NCI-H748 (cell line): Measurements from ENCODE around the gene SEMA4D.

Experiments
- DNase-seq: peaks from one replicate; lab custom pipeline; 2025; ENCODE audit not compliant: unreplicated experiment; lab: John Stamatoyannopoulos, UW

The SEMA4D gene

DNA sequence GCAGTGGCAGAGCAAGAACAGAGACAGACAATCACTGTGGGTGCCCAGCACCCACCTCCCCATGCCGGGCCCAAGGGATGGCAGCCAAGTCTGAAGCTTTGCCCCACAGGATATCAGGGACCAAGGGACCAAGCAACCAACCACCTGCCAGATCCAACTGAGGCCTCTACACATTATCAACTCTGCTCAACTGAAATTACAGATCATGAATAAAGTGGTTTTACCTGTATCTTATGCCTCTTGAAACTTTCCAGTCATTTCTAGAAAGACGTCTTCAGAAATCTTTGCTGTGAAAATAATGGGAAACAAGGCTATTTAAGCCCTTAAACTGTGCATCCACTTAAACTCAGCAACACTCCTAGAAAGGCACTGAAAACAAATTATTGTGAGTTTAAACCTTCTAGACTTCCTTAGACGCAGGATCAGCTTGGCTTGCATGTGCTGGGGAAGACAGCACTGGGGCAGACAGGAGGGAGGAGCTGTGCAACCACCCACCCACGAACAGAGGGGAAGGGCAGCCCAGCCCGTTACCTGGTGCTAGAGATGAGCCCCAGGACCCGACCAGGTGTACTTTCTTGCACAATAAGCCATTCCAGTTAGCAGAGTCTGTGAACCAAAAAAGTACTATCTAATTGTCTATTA lies 80.0 kb downstream of the SEMA4D start:
- no peak for DNase-seq

DNA sequence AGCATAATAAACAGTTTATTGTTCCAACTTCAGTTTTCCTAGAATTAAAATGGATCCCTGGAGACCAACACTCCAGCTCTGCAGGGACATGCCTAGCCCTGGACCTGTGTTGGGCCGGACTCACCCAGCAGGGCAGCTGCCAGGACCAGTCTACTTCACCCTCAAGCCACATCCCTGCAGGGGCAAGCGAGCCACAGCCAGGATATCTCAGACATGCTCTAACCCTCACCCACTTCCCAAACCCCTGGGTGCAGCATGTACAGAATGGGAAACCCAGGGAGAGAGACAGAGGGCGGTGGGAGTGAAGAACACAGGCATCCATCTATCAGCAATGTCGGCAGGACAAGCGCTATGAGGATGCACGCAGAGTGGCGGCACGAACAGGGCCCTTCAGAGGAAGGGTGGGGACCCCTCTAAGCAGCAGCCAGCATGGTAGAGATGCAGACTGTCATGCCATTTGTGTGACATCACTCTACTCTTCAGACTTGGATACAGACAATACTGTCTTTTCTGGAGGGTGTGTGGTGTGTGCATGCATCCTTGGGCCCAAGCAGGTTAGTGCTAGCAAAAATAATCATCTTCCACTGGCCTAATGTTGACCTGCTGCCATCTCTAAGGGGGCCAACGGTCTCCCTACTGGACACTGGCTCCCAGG lies 83.1 kb downstream of the SEMA4D start:
- no peak for DNase-seq

DNA sequence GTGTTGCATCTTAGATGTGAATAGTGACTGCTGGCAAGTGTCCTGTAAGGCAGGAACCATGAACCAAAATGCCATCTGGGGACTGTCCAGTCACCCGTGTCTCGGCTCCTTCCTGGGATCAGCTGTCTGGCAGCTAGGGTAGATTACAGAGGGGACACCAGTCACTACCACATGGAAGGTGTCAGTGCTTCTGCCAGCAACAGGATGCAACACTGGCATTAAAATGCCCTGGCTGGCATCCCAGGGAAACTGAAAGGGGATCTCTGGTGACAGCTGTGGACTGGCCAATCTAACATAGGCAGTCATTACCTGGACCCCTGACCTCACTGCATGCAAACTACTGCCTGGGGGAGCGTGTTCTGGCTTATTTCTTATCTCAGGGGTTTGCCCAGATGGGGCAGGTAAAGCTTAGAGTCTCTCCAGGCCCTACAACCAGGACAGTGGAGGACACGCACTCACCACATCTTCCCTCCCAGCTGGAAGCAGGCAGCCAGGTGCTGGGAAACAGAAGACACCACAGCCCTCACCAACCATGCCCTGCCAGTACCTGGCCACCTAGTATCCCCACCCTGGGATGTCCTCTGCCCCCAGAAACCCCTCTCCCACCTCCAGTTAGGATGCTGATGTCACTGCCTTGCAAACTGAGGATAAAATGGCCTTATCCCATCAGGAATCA lies 83.8 kb downstream of the SEMA4D start:
- no peak for DNase-seq

DNA sequence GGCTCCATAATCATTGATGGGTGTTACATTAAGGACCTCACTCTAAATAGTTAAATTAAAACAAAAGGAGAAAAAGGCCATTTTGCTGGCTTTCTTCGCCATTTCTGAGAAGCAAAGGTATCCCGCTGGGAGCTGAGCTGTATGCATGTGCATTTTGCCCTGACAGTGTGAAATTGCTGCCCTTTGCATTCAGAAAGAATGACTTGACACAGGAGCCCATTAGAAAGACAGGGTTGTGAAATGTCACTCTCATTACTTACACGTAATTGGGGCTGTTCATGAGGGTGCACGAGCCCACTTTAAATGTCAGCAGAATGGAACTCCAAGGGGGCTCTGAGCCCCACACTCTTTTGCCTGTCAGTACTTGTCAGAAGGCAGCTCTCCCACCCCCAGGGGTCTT lies 85.0 kb downstream of the SEMA4D start:
- no peak for DNase-seq

DNA sequence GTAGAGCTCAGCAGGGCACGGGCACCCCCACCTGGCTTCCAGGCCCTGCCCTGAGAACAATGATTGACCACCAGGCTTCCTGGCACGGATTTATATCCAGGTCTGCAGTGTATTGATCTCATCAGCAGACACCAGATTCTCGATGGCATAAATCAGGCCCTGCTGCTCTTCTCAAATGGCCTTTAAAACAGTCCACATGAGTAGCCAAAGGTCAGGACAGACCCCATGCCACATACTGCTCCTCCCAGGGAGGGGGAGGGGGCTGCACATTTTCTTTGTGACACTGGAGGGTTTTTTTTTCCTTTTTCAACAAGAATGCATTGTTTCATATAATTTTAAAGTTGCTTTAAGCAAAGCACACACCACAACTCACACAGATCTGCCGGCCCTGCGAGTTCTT lies 85.4 kb downstream of the SEMA4D start:
- DNase-seq: no peak

DNA sequence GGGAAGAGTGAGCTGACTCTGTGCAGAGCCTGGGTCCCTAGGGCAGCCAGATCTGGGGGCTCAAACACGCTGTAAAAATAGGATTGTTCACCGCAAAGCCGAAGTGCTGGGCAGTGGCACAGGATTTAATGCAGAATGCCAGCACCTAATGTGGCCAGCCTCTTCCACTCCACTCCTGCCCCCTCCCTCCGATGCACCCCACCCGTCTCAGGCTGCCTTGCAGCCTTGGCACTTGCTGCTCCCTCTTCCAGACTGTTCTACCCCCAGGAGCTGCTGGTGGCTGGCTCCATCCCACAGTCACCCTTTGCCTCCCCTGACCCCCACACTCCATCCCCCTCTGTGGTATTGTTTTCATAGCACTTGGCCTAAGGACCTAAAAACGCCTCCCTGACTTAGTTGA lies 86.2 kb downstream of the SEMA4D start:
- no peak for DNase-seq

DNA sequence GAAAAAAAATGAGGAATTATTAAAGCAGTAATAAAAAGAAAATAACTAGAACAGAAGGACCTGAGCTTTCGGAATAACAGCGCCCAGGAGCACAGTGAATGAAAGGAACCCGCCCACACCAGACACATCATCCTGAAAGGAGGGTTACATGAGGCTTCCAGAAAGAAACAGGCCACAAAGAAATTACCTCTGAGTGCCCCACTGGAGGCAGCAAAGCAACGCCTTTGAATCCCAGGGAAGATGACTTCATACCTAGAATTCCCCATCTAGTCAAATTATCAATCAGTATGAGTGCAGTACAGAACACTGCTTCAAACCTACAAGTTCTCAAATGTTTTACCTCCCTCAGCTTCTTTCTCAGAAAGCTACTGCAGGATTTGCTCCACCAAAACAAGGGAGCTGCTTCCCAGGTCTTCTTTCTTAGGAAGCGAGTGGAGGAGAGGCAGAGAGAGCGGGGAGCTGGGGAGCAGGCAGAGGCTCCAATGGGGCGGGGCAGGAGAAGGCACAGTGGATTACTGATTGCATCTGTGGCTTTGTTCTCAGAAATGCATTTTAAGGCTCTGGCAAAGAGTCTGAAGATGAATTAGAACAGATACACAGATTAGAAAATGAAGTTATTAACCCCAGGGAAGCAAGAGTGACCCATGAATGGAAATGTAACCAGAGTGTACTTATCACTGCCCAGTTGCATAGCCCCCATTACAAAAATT lies 87.1 kb downstream of the SEMA4D start:
- no peak for DNase-seq

DNA sequence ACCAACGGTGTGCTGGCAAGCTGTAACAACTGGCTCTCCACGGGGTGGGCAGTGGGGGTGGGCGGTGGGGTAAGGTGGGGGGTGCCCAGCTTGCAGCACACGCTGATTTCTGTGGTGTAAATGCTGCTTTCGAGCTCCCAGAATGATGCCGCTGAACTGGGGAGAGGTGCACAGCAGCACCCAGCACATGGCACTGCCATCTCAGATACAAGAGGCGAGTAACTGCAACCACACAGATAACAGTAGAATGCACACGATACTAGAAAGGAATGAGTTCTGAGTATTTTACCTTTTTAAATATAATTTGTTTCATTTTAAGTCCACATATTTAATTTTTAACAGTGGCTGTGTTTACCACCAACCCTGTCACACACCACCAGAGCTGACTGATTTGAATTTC lies 87.9 kb downstream of the SEMA4D start:
- no peak for DNase-seq

DNA sequence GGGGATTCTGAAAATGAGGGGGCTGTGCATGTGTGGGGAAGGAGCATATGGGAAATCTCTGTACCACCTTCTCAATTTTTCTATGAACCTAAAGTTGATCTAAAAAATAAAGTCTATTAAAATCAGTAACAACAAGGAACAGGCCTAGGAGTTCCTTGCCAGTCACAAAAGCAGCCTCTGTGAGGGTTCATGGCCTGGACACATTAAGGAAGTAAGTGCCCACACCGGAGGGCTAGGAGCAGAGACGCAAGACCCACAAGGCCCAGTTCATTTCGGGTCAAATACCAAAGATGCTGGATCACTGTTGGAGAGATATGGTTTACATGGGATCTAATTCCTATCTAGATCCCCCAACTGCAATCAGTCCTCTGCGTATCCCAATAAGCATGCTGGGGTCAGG lies 88.4 kb downstream of the SEMA4D start:
- no peak for DNase-seq

DNA sequence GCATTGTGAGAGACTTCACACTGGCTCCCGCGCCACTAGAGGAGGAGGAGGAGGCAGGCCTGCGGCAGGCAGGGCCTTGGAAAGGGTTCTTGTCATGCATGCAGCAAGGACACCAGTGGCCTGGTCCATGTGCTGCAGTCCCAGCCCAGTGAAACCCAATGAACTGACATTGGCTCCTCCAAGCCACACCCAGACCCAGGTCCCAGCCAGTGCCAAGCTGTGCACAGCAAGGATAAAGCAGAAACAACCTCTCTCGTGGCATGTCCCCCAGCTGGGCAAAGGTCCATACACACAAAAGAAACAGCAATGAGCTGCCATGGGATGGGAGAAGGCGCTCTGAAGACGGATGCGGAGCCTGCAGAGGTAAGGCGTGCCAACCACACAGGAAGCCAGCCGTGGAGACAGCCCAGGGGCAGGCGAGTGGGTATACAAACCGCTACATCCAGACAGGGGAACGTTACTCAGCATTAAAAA lies 89.2 kb downstream of the SEMA4D start:
- no peak for DNase-seq

DNA sequence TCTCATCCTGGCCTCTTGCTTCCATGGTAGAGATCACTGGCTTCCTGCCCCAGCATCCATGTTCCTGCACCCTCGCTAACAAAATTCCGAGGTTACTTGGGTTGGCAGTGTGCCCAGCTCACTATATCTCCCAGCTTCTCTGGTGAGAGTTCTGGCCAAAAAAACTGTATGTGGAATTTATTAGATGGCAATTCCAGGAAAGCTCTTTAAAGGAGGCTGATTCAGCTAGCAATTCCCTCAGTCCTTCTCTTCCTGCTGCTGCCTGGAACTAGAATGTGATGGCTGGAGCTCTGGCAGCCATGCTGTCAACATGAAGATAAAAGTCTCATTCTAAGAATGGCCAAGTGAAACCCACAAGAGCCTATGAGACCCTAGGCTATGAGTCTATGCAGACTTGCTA lies 90.8 kb downstream of the SEMA4D start:
- DNase-seq: no peak

DNA sequence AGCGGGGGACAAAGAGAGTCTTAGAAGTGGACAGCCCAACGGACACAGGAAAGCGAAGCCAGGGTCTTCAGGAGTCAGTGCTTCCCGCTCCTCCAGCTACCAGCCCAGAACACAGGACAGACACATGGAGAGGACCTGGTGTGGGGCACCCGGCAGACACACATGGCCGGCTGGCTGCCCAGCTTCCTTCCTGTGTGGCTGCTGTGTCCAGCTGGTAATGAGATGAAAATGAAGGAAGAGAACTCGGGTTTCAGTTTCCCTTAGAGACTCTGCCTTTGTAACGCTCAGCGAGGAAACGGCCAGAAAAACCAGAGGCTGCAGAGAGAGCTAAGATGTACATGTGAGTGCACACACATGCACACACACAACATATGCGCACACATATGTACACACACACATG lies 92.1 kb downstream of the SEMA4D start:
- DNase-seq: no peak

DNA sequence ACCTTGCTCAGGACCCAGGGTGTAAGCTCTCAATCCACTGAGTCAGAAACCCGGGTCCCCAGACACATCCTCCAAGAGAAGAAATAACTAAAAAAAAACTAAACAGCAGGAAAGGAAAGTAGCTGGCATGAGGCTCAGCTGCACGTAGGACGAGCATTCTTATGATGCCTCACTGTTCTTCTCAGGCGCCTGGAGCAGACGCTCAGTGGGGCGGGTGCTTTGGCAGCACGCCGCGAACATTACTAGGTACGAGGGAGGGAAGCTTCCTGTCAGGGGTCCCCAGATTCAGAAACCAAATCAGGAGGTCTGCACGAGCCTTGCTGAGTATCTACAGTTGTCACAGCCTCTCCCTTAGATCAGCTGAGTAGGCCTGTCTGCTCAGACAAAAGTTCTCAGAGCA lies 93.8 kb downstream of the SEMA4D start:
- no peak for DNase-seq

DNA sequence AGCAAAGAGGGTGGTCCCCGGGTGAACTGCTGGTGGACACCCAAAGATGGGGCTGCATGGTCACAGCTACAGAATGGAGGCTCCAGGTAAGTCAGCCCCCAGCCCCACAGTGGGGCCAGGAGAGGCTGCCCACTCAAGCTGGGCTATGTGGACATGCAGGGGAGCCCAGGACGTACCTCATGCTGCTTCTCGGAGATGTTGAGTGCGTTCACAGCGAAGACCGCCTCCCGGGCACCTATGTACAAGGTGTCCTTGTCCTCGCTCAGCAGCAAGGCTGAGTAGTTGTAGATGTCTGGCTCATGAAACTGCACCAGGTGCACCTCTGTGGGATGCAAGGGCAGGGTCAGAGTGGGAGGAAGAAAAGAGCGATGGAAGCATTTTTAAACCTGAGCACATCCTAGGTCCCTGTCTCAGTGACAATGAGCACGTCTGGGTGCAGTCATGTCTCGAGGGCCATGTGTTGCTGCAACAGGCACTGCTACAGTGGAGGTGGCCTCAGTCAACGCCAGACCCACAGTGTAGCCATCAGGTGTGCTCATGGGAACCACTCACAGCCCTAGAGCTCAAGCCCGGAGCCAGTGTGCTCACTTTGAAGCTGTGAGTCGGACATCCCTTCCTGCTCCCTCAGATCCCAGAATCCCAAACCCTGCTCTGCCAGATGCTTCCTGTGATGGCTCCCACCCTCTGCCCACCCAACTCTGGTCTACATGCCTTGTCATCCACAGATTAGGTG lies 95.1 kb downstream of the SEMA4D start:
- no peak for DNase-seq

DNA sequence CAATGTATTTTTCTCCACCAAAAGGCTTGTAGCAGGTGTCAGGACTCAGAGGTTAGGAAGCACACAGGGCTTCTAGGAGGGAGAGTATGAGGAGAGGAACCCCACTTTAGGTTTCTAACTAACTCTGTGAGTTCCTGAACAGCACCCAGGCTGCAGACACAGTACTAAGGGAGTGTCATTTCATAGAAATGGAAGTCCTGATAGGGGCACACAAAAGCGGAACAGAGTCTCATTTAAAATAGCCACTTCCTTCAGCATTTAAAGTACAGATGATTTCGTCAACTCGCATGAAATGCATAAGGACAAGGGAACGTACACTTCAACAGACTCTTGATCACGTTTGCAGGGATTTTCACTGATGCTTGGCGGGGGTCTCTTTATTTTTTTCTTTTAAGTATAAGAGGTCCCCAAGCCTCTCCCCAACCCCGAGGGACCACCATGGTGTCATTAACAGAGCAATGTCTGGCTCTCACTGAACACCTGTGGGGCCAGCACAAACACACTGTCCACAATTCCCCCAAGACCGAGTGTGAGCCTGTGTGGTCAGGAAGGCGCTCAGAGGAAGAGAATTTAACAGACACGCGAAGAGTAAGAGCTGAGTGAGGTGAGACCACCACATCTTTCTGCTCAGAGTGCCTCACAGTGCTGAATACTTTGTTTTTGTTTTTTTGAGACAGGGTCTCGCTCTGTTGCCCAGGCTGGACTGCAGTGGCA lies 97.4 kb downstream of the SEMA4D start:
- DNase-seq: no peak

DNA sequence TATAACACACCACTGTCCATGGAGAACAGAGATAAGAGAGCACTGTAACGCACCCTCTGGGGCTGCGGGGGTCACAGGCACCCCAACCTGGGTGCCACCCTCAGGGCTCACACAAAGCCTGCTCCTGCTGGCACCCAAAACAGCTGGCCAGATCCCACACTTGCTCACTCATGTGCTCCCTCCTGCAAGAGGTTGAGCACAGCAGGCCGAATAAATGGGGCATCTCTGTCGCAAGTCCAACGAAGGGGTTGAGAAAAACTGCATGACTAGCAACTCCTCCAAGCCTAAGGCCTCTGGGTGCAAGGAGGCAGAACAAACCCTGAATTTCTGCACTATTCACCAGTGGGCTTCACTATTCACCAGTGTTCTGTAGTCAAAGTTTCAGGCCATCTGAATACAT lies 99.3 kb downstream of the SEMA4D start:
- DNase-seq: no peak

DNA sequence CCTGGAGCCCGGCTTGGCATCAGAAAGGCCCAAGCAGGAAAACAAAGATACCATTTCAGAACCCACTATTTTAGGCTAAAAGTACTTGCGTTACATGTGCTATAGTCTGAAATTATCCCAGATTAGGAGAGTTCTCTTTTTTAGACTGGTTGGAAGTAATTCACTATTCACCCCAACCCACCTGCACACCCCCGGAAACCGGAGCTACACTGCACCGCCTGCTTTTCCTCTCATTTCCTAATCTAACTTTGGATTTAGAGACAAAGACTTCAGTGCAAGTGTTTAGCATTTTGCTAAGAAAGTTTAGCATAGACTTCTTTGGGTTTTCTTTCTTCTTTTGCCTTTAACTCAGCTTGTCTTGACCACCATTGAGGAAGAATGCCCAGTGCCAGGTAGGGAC lies 100.4 kb downstream of the SEMA4D start:
- no peak for DNase-seq

DNA sequence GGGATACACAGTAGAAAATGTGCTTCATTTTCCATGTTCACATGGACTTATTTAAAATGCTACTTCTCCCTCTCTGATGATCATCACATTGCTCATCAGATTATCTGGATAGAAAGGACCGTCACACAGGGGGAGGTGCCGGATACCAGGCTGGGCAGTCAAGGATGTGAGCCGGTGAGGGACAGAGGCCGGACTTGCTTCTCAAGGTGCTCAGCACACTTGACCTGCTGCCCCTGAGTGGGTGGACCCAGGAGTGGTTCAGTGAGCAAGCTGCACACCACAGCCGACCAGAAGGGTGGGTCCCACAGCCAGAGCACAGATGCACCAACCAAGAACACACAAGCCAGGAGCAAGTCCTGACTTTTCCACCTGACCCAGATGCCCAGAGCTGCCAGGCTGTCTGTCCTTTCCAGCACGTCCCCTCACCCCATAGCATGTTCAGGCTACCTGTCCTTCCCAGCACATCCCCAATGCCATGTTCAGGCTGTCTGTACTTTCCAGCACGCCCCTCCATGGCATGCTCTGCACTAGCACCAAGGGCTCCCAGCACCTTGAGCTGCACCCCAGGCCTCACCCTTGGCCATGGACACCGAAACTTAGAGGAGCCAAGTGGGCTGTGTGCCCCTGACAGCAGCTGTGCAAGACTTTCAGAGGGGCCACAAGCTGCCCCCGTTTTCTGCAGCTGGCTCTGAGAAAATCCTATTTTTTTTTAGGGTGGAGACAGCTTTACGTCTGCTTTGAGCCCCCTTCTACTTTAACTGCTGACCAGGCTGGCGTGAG lies 101.8 kb downstream of the SEMA4D start:
- no peak for DNase-seq

DNA sequence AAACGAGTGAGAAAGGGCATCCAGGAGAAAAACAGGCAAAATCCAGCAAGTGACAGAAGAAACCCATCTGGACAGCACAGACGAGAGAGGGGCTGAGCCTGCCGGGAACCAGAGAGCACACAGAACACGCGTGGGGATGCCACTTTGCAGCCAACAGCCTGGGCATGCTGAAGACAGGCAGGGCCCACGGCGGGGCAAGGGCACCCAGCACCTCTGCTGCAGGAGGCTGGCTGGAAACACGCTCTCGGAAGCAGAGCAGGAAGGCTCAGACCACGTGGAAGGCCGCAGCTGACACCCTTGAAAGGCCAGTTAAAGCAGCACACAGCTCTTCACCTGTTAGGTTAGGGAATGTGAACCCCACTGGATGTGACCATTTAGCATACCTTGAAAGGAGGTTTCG lies 103.5 kb downstream of the SEMA4D start:
- DNase-seq: no peak

DNA sequence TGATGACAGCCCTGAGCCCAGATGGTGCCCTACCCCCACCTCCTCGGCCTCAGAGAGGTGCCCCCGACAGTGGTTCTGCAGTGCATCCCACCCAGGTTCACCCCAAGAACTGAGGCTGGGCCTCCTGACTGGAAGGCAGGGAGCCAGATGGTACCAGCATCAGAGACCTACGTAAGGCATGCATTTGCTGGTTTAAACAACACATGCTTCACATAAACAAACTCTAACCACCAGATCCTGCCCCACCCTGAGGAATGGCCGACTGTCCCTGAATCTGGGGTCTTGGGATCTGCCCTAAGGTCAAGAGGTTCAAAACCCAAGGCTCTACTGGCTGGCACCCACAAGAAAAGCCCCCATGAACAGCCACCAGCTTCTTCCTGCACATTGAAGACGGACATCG lies 106.3 kb downstream of the SEMA4D start:
- DNase-seq: no peak
